PC-3 (cell line): ENCODE measurements around the gene SLC38A8.

Source experiments
- CTCF ChIP-seq: fragments of 300-600 bp; sonication (generic); conservative IDR thresholded peaks from 2 replicates; pipeline ENCODE4 v1.5.1; 2017; ENCODE audit warnings: antibody characterized with exemption, low read depth, mild to moderate bottlenecking, low read length
- EZH2 ChIP-seq: fragments of 300-600 bp; sonication (generic); IDR thresholded peaks from one replicate; pipeline ENCODE4 v1.6.1; 2017; ENCODE audit warnings: antibody characterized with exemption, mild to moderate bottlenecking, low read length; ENCODE audit not compliant: unreplicated experiment

DNA sequence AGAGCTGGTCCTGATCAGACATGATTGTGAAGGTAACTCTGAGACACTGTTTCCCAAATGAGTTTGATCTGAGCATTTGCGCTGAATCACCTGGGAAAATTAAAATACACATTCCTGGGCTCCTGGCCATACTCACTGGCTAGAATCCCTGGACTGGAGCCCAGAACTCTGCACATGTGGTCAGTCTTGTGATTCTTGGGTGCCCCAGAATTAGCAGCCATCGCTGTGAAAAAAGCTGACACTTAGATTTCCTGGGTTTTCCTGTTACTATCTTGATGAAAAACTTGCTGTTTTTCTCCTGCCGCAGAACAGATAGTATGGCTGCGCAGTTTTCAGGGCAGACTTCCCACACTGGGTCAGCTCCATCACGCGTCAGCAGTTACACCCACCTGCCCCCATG is 50.0 kb downstream of the SLC38A8 start:
- TF ChIP-seq EZH2 (no peak), CTCF (no peak)
